ENCODE results near the gene ZC3HAV1.

DNA sequence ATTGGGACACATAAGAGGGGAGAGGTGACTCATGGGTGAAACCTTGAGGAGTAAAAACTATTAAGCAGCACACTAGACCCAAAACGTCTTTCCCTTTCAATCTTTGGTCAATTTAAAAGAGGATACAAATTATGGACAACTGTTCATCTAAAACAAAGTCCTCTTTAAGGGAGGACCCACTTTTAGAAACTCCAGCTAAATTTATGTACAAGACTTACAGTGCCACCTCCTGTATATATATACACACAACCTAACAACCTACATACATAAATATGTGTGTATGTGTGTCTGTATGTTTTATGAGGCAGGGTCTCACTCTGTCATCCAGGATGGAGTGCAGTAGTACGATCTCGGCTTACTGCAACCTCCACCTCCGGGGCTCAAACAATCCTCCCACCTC is 18.1 kb upstream of the ZC3HAV1 start:
- TF ChIP-seq, protein P1, sequence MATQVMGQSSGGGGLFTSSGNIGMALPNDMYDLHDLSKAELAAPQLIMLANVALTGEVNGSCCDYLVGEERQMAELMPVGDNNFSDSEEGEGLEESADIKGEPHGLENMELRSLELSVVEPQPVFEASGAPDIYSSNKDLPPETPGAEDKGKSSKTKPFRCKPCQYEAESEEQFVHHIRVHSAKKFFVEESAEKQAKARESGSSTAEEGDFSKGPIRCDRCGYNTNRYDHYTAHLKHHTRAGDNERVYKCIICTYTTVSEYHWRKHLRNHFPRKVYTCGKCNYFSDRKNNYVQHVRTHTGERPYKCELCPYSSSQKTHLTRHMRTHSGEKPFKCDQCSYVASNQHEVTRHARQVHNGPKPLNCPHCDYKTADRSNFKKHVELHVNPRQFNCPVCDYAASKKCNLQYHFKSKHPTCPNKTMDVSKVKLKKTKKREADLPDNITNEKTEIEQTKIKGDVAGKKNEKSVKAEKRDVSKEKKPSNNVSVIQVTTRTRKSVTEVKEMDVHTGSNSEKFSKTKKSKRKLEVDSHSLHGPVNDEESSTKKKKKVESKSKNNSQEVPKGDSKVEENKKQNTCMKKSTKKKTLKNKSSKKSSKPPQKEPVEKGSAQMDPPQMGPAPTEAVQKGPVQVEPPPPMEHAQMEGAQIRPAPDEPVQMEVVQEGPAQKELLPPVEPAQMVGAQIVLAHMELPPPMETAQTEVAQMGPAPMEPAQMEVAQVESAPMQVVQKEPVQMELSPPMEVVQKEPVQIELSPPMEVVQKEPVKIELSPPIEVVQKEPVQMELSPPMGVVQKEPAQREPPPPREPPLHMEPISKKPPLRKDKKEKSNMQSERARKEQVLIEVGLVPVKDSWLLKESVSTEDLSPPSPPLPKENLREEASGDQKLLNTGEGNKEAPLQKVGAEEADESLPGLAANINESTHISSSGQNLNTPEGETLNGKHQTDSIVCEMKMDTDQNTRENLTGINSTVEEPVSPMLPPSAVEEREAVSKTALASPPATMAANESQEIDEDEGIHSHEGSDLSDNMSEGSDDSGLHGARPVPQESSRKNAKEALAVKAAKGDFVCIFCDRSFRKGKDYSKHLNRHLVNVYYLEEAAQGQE (IDR thresholded peaks at IDR 0.05; ENCODE audit: insufficient replicate concordance, low read depth), result no peak
- TF ChIP-seq, protein P2, sequence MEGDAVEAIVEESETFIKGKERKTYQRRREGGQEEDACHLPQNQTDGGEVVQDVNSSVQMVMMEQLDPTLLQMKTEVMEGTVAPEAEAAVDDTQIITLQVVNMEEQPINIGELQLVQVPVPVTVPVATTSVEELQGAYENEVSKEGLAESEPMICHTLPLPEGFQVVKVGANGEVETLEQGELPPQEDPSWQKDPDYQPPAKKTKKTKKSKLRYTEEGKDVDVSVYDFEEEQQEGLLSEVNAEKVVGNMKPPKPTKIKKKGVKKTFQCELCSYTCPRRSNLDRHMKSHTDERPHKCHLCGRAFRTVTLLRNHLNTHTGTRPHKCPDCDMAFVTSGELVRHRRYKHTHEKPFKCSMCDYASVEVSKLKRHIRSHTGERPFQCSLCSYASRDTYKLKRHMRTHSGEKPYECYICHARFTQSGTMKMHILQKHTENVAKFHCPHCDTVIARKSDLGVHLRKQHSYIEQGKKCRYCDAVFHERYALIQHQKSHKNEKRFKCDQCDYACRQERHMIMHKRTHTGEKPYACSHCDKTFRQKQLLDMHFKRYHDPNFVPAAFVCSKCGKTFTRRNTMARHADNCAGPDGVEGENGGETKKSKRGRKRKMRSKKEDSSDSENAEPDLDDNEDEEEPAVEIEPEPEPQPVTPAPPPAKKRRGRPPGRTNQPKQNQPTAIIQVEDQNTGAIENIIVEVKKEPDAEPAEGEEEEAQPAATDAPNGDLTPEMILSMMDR (IDR thresholded peaks at IDR 0.05; ENCODE audit: insufficient read depth, low read length), result no peak

All from HL-60 (cell line).